SK-N-SH (cell line): ENCODE measurements around the gene FSTL5. TPM values are rescaled to one million over a fixed set of nuclear protein-coding genes. Genes with fewer than 3 reads are reported as not detected.

Experiments
- CTCF ChIA-PET: fragments of 300-600, 350-600 bp; formaldehyde crosslinking; extraction: SDS; loops from one replicate; lab custom pipeline; 2021; lab: Yijun Ruan, JAX
- POLR2A ChIA-PET: fragments of 350-600 bp; sonication (Branson Sonifier 250); formaldehyde crosslinking; extraction: SDS; loops from one replicate; lab custom pipeline; 2020; ENCODE audit warnings: antibody characterized with exemption, inconsistent platforms; lab: Yijun Ruan, JAX
- DNase-seq: peaks from one replicate; pipeline ENCODE4 v3.0.0; 2012
- H2AFZ ChIP-seq: fragments of 200-600 bp; sonication (generic); 2 replicates; pipeline ENCODE4 v1.8.1; 2016; ENCODE audit warnings: antibody characterized with exemption, mild to moderate bottlenecking, low read depth
- H3F3A ChIP-seq: fragments of 200-600 bp; sonication (generic); replicated peaks from 2 replicates; pipeline ENCODE3; 2016; ENCODE audit warnings: antibody characterized with exemption, mild to moderate bottlenecking; ENCODE audit not compliant: insufficient read depth
- H3K27ac ChIP-seq, 2 experiments: fragments of 200-500 bp in 1 of 2; fragments of 200-600 bp in 1 of 2; sonication (Bioruptor generic) in 1 of 2; sonication (generic), shearing (Covaris generic) in 1 of 2; 2 replicates each; pipeline versions ENCODE4 v1.5.1 to v1.6.1; 2014 to 2016; ENCODE audit warnings: low read depth in 2 of 2, inconsistent platforms in 1 of 2, low read length in 1 of 2, mild to moderate bottlenecking in 1 of 2, mixed read lengths in 1 of 2
- H3K27me3 ChIP-seq: fragments of 200-600 bp; sonication (generic), shearing (Covaris generic); 2 replicates; pipeline ENCODE4 v1.6.1; 2016; ENCODE audit warnings: mixed run types; ENCODE audit not compliant: insufficient read depth
- H3K36me3 ChIP-seq, 2 experiments: fragments of 200-500 bp in 1 of 2; fragments of 200-600 bp in 1 of 2; sonication (Bioruptor generic) in 1 of 2; sonication (generic) in 1 of 2; replicated peaks in 1 of 2; 2 replicates each; pipeline versions ENCODE3 to v1.5.1; 2014 to 2016; ENCODE audit warnings: low read length in 1 of 2, mild to moderate bottlenecking in 1 of 2; ENCODE audit not compliant: insufficient read depth in 2 of 2, control insufficient read depth in 1 of 2
- H3K4me1 ChIP-seq, 2 experiments: fragments of 200-500 bp in 1 of 2; fragments of 200-600 bp in 1 of 2; sonication (Bioruptor generic) in 1 of 2; sonication (generic), shearing (Covaris generic) in 1 of 2; 2 replicates each; pipeline versions ENCODE4 v1.5.1 to v1.6.1; 2014 to 2016; ENCODE audit warnings: low read depth in 1 of 2, low read length in 1 of 2, mixed run types in 1 of 2; ENCODE audit not compliant: insufficient read depth in 2 of 2, control insufficient read depth in 1 of 2
- H3K4me2 ChIP-seq: fragments of 200-600 bp; sonication (generic), shearing (Covaris generic); 2 replicates; pipeline ENCODE4 v1.6.1; 2017; ENCODE audit warnings: mixed run types
- H3K4me3 ChIP-seq, 2 experiments: fragments of 200-500 bp in 1 of 2; fragments of 200-600 bp in 1 of 2; sonication (Bioruptor generic) in 1 of 2; sonication (generic), shearing (Covaris generic) in 1 of 2; 2 replicates each; pipeline versions ENCODE4 v1.5.1 to v1.8.1; 2014 to 2016; ENCODE audit warnings: low read depth in 2 of 2, inconsistent platforms in 1 of 2, low read length in 1 of 2, mild to moderate bottlenecking in 1 of 2, mixed read lengths in 1 of 2, moderate library complexity in 1 of 2
- H3K79me2 ChIP-seq: fragments of 200-600 bp; sonication (generic); 2 replicates; pipeline ENCODE4 v1.8.1; 2017; ENCODE audit warnings: mild to moderate bottlenecking; ENCODE audit not compliant: insufficient read depth
- H3K9ac ChIP-seq: fragments of 200-600 bp; sonication (generic); 2 replicates; pipeline ENCODE4 v1.6.1; 2017; ENCODE audit warnings: mixed run types
- H3K9me2 ChIP-seq: fragments of 200-600 bp; sonication (generic); 2 replicates; pipeline ENCODE4 v1.6.1; 2017; ENCODE audit warnings: mixed run types
- H3K9me3 ChIP-seq: fragments of 200-600 bp; sonication (generic); 2 replicates; pipeline ENCODE4 v1.6.1; 2017; ENCODE audit warnings: mixed run types, mild to moderate bottlenecking, moderate library complexity
- H4K20me1 ChIP-seq: fragments of 200-600 bp; sonication (generic); 2 replicates; pipeline ENCODE4 v1.6.1; 2017; ENCODE audit warnings: mild to moderate bottlenecking, mixed run types; ENCODE audit not compliant: insufficient read depth
- CHD2 ChIP-seq: fragments of 150-350 bp; IDR thresholded peaks from 2 replicates; pipeline ENCODE4 v1.6.1; 2018; ENCODE audit warnings: low read length; ENCODE audit not compliant: partially characterized antibody
- CTCF ChIP-seq: fragments of 200-600 bp; sonication (generic); IDR thresholded peaks from 2 replicates; pipeline ENCODE4 v1.6.1; 2017; ENCODE audit warnings: antibody characterized with exemption, mild to moderate bottlenecking, moderate library complexity
- EP300 ChIP-seq, 2 experiments: IDR thresholded peaks; 2 replicates each; pipeline versions ENCODE4 v1.4.0 to v1.6.1; 2012; ENCODE audit warnings: borderline replicate concordance in 1 of 2, low read depth in 1 of 2, low read length in 1 of 2
- EZH2phosphoT487 ChIP-seq: fragments of 200-600 bp; sonication (generic); IDR thresholded peaks from 2 replicates; pipeline ENCODE4 v1.6.1; 2017; ENCODE audit warnings: low read depth, mixed run types, mild to moderate bottlenecking, antibody characterized with exemption, moderate library complexity, borderline replicate concordance
- FOSL2 ChIP-seq: IDR thresholded peaks from 2 replicates; pipeline ENCODE4 v1.4.0; 2012; ENCODE audit warnings: low read depth, mild to moderate bottlenecking, moderate library complexity, borderline replicate concordance
- FOXJ3 ChIP-seq: sonication (generic); formaldehyde crosslinking; IDR thresholded peaks from 2 replicates; pipeline ENCODE4 v1.5.1; 2020; ENCODE audit warnings: mild to moderate bottlenecking, missing genetic modification reagents
- FOXM1 ChIP-seq: IDR thresholded peaks from 2 replicates; pipeline ENCODE4 v1.4.0; 2012; ENCODE audit warnings: low read depth, mild to moderate bottlenecking
- GATA2 ChIP-seq: sonication (generic); formaldehyde crosslinking; IDR thresholded peaks from 2 replicates; pipeline ENCODE4 v1.5.0; 2020; ENCODE audit warnings: mild to moderate bottlenecking, missing genetic modification reagents
- JUND ChIP-seq: IDR thresholded peaks from 2 replicates; pipeline ENCODE4 v1.4.0; 2012
- MEF2A ChIP-seq: IDR thresholded peaks from 2 replicates; pipeline ENCODE4 v1.4.0; 2012; ENCODE audit warnings: low read depth, borderline replicate concordance
- MXI1 ChIP-seq: IDR thresholded peaks from 2 replicates; pipeline ENCODE4 v1.6.1; 2012; ENCODE audit warnings: mild to moderate bottlenecking, low read depth, low read length, improper control_type of control experiment
- NRF1 ChIP-seq: IDR thresholded peaks from 2 replicates; pipeline ENCODE4 v1.6.1; 2012; ENCODE audit warnings: low read depth, mild to moderate bottlenecking, low read length
- POLR2AphosphoS5 ChIP-seq: IDR thresholded peaks from 2 replicates; pipeline ENCODE4 v1.6.1; 2012; ENCODE audit warnings: low read depth, low read length
- RCOR1 ChIP-seq: fragments of 150-350 bp; IDR thresholded peaks from 2 replicates; pipeline ENCODE4 v1.6.1; 2017; ENCODE audit warnings: antibody characterized with exemption, low read length
- RFX5 ChIP-seq: IDR thresholded peaks from 2 replicates; pipeline ENCODE4 v1.6.1; 2012; ENCODE audit warnings: mild to moderate bottlenecking, improper control_type of control experiment, low read length
- RXRA ChIP-seq: IDR thresholded peaks from 2 replicates; pipeline ENCODE4 v1.4.0; 2012; ENCODE audit warnings: low read depth, mild to moderate bottlenecking, borderline replicate concordance
- SIN3A ChIP-seq: IDR thresholded peaks from 2 replicates; pipeline ENCODE4 v1.6.1; 2012; ENCODE audit warnings: low read depth, mild to moderate bottlenecking, low read length, moderate library complexity, borderline replicate concordance
- SMC3 ChIP-seq: IDR thresholded peaks from 2 replicates; pipeline ENCODE4 v1.6.1; 2012; ENCODE audit warnings: low read depth, low read length, improper control_type of control experiment
- TAF1 ChIP-seq: IDR thresholded peaks from 2 replicates; pipeline ENCODE4 v1.6.1; 2012; ENCODE audit warnings: low read depth, mild to moderate bottlenecking, low read length, moderate library complexity, borderline replicate concordance
- TEAD4 ChIP-seq: IDR thresholded peaks from 2 replicates; pipeline ENCODE4 v1.4.0; 2012; ENCODE audit warnings: mild to moderate bottlenecking, borderline replicate concordance; ENCODE audit not compliant: insufficient read depth
- YY1 ChIP-seq: IDR thresholded peaks from 2 replicates; pipeline ENCODE4 v1.4.0; 2012; ENCODE audit warnings: low read depth, mild to moderate bottlenecking
- WGBS: methylation state at CpG from one replicate; pipeline ENCODE4 v1.1.6; 2017; ENCODE audit warnings: low lambda C conversion rate; 5-methylcytosine and 5-hydroxymethylcytosine counted together
- polyA plus RNA-seq, 3 experiments: library from polyadenylated mRNA; depleted of rRNA; stranded (reverse); fragments of >200 nt; gene quantifications; 2 replicates each; pipeline ENCODE4 v1.2.3, GENCODE V29; 2012
- TF ChIP-seq, protein P1 (sequence below): IDR thresholded peaks from 2 replicates; pipeline ENCODE4 v1.4.0; 2012; ENCODE audit warnings: low read depth, borderline replicate concordance
- TF ChIP-seq, protein P2 (sequence below): IDR thresholded peaks from 2 replicates; pipeline ENCODE4 v1.6.1; 2012; ENCODE audit warnings: mild to moderate bottlenecking, low read depth, low read length, moderate library complexity

Gene FSTL5
- polyA plus RNA-seq, 1 of the 3 experiments (the other 2 are of a cell fraction), result 0.07 TPM

GRCh38 chr4:161530710-161531109, 633.1 kb downstream of the FSTL5 start:
- Histone ChIP-seq H3K79me2 (no peaks in the 10 kb centered on the region), H3K9me2 (no peaks in the 10 kb centered on the region), H2AFZ (no peak overlapping the region), H3K9me3 (no peaks in the 10 kb centered on the region), H3K9ac (no peak overlapping the region), H4K20me1 (no peaks in the 10 kb centered on the region), H3F3A (no peaks in the 10 kb centered on the region), H3K4me1 (no peaks in the 10 kb centered on the region), H3K27ac (no peak overlapping the region), H3K4me3 (no peak overlapping the region), H3K27me3 (no peaks in the 10 kb centered on the region), H3K4me2 (no peak overlapping the region), H3K36me3 (no peaks in the 10 kb centered on the region)
- 22% methylated on average over 1 of the region's 1 CpG for WGBS
- CTCF ChIA-PET, result interaction anchor here (1.2 kb wide), 1 partner anchor 34 kb away, joined by 4 read pairs; no protein-coding TSS in a partner anchor
- DNase-seq, result no peak
- TF ChIP-seq SIN3A (no peak), FOXM1 (no peak), TAF1 (no peak), NRF1 (no peak), EZH2phosphoT487 (no peak), GATA2 (CRISPR knock-in tag) (no peak), RXRA (no peak), EP300 (IDR thresholded peaks at IDR 0.05; ENCODE audit: borderline replicate concordance in 1 of 2, low read depth in 1 of 2, low read length in 1 of 2) (no peak), RFX5 (no peak), RCOR1 (no peak), FOXJ3 (CRISPR knock-in tag) (no peak), MEF2A (no peak), CTCF (no peak), POLR2AphosphoS5 (no peak)
- TF ChIP-seq, protein P1, sequence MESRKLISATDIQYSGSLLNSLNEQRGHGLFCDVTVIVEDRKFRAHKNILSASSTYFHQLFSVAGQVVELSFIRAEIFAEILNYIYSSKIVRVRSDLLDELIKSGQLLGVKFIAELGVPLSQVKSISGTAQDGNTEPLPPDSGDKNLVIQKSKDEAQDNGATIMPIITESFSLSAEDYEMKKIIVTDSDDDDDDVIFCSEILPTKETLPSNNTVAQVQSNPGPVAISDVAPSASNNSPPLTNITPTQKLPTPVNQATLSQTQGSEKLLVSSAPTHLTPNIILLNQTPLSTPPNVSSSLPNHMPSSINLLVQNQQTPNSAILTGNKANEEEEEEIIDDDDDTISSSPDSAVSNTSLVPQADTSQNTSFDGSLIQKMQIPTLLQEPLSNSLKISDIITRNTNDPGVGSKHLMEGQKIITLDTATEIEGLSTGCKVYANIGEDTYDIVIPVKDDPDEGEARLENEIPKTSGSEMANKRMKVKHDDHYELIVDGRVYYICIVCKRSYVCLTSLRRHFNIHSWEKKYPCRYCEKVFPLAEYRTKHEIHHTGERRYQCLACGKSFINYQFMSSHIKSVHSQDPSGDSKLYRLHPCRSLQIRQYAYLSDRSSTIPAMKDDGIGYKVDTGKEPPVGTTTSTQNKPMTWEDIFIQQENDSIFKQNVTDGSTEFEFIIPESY, result no peak
- POLR2A ChIA-PET, result no interaction called here

GRCh38 chr4:161525121-161525520, 638.7 kb downstream of the FSTL5 start:
- Histone ChIP-seq H3K9ac (no peak overlapping the region), H3K4me3 (no peak overlapping the region), H3K4me1 (peaks cover 0 to 2% of the 10 kb centered on the region in 2 experiments; a peak in 2 of 4 replicates), H3K4me2 (no peak overlapping the region), H3K79me2 (no peaks in the 10 kb centered on the region), H4K20me1 (no peaks in the 10 kb centered on the region), H3K9me3 (no peaks in the 10 kb centered on the region), H3F3A (no peaks in the 10 kb centered on the region), H3K36me3 (no peaks in the 10 kb centered on the region), H3K27ac (no peak overlapping the region), H2AFZ (no peak overlapping the region), H3K9me2 (no peaks in the 10 kb centered on the region), H3K27me3 (no peaks in the 10 kb centered on the region)
- ChIA-PET POLR2A (no interaction called here), CTCF (no interaction called here)
- WGBS, result 11% methylated on average over 1 of the region's 1 CpG
- DNase-seq, result no peak
- TF ChIP-seq TEAD4, result no peak
- TF ChIP-seq CHD2, result no peak
- no peak for TF ChIP-seq FOSL2
- no peak for TF ChIP-seq SMC3
- TF ChIP-seq MXI1, result no peak
- no peak for TF ChIP-seq JUND
- TF ChIP-seq EP300 (IDR thresholded peaks at IDR 0.05; ENCODE audit: borderline replicate concordance in 1 of 2, low read depth in 1 of 2, low read length in 1 of 2), result no peak
- TF ChIP-seq RXRA, result no peak
- TF ChIP-seq, protein P2, sequence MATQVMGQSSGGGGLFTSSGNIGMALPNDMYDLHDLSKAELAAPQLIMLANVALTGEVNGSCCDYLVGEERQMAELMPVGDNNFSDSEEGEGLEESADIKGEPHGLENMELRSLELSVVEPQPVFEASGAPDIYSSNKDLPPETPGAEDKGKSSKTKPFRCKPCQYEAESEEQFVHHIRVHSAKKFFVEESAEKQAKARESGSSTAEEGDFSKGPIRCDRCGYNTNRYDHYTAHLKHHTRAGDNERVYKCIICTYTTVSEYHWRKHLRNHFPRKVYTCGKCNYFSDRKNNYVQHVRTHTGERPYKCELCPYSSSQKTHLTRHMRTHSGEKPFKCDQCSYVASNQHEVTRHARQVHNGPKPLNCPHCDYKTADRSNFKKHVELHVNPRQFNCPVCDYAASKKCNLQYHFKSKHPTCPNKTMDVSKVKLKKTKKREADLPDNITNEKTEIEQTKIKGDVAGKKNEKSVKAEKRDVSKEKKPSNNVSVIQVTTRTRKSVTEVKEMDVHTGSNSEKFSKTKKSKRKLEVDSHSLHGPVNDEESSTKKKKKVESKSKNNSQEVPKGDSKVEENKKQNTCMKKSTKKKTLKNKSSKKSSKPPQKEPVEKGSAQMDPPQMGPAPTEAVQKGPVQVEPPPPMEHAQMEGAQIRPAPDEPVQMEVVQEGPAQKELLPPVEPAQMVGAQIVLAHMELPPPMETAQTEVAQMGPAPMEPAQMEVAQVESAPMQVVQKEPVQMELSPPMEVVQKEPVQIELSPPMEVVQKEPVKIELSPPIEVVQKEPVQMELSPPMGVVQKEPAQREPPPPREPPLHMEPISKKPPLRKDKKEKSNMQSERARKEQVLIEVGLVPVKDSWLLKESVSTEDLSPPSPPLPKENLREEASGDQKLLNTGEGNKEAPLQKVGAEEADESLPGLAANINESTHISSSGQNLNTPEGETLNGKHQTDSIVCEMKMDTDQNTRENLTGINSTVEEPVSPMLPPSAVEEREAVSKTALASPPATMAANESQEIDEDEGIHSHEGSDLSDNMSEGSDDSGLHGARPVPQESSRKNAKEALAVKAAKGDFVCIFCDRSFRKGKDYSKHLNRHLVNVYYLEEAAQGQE, result no peak
- no peak for TF ChIP-seq YY1
